ENCODE results near the gene EGLN1.

DNA sequence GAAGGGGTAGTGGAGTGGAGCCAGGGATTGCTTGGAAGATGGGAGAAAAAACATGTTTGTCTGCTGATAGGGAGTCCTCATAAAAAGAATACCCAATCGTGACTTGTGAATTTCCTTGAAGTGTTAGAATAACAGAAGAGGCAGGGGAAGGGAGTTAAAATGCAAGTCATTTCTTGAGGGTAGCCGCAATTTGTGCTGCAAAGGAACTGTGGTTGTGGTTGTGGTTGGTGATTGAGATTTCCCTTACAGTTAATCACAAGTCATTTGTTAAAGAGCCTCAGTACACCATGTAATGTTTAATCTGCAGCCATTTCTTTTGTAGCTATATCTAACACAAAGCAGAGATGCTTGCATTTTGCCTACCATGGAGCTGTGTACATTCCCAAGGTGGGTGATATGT lies 38.5 kb upstream of the EGLN1 start:
- TF ChIP-seq, protein P1, sequence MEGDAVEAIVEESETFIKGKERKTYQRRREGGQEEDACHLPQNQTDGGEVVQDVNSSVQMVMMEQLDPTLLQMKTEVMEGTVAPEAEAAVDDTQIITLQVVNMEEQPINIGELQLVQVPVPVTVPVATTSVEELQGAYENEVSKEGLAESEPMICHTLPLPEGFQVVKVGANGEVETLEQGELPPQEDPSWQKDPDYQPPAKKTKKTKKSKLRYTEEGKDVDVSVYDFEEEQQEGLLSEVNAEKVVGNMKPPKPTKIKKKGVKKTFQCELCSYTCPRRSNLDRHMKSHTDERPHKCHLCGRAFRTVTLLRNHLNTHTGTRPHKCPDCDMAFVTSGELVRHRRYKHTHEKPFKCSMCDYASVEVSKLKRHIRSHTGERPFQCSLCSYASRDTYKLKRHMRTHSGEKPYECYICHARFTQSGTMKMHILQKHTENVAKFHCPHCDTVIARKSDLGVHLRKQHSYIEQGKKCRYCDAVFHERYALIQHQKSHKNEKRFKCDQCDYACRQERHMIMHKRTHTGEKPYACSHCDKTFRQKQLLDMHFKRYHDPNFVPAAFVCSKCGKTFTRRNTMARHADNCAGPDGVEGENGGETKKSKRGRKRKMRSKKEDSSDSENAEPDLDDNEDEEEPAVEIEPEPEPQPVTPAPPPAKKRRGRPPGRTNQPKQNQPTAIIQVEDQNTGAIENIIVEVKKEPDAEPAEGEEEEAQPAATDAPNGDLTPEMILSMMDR (conservative IDR thresholded peaks at IDR 0.05; ENCODE audit: low read length), result no peak
- no peak for TF ChIP-seq EZH2phosphoT487 (IDR thresholded peaks at IDR 0.05; ENCODE audit: borderline replicate concordance, low read depth, low read length)
